Measurements from ENCODE around the gene TIAM2.

Gene TIAM2

DNA sequence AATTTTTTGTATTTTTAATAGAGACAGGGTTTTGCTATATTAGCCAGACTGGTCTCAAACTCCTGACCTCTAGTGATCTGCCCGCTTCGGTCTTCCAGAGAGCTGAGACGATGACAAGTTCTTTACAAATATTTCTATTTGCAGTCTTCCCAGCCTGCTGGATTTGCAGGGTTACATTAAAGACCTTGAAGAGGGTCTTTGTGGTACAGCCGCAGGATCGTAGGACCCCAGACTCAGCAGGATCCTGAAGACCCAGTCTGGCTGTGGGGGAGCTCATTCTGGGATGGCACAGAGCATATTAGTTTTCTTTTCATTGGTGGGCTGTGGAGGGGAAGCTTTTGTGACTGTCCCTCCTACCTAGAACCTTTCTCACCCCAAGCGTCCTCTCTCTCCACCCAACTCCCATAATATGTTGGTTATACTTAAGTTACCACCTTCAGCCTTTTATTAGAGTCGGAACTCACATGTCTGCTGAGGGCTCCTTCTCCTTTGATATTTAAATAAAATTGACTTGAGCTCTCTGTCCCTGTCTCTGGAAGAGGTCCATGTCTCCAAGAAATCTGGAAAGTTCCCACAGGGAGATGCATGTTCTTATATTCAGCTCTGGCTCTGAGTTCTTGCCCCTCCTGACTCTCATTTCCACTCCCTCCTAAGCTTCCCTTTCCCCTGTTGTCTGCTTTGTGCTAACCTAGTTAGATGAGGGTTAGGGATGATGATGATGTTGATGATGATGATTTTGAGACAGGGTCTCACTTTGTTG is 72.0 kb downstream of the TIAM2 start:
- TF ChIP-seq, protein P1, sequence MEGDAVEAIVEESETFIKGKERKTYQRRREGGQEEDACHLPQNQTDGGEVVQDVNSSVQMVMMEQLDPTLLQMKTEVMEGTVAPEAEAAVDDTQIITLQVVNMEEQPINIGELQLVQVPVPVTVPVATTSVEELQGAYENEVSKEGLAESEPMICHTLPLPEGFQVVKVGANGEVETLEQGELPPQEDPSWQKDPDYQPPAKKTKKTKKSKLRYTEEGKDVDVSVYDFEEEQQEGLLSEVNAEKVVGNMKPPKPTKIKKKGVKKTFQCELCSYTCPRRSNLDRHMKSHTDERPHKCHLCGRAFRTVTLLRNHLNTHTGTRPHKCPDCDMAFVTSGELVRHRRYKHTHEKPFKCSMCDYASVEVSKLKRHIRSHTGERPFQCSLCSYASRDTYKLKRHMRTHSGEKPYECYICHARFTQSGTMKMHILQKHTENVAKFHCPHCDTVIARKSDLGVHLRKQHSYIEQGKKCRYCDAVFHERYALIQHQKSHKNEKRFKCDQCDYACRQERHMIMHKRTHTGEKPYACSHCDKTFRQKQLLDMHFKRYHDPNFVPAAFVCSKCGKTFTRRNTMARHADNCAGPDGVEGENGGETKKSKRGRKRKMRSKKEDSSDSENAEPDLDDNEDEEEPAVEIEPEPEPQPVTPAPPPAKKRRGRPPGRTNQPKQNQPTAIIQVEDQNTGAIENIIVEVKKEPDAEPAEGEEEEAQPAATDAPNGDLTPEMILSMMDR (IDR thresholded peaks at IDR 0.05; ENCODE audit: low read depth, low read length) = no peak
- H3K27ac ChIP-seq = no peak overlapping the region

DNA sequence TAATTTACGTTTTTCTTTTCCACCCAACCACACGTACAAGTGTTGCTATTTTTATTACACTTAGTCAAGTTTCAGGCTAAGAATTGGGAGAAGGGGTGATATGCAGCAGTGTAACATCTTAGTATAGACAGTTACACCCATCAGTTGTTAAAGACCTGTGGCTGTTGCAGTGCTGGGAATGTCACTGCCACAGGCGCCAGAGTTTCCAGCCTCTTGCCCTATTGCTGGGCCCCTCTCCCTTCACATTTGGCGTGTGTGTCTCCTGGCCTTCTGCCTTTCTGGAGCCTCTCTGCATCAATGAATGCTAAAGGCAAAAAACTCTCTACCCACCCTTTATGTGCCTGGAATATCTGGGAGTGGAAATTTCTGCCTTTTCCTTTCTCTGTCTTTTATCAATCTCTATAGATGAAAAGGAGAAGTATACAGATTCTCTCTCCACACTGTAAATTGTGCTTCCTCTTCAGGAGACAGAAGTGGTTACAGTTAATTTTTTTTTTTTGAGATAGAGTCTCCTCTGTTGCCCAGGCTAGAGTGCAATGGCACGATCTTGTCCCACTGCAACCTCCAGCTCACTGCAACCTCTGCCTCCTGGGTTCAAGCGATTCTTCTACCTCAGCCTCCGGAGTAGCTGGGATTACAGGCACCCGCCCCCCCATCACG is 73.0 kb downstream of the TIAM2 start:
- Histone ChIP-seq H3K9me3 (ENCODE audit: severe bottlenecking) (no peaks in the 10 kb centered on the region), H3K36me3 (0 out of 2 replicates have a peak, but pooled peaks cover 2% of the 10 kb centered on the region), H3K4me3 (ENCODE audit: low read depth, low read length) (no peak overlapping the region), H3K27me3 (ENCODE audit: insufficient read depth, low read depth, severe bottlenecking) (no peaks in the 10 kb centered on the region), H3K27ac (no peak overlapping the region)
- TF ChIP-seq, protein P1 (IDR thresholded peaks at IDR 0.05; ENCODE audit: low read depth, low read length) = no peak
- DNase-seq = no peak

More for the DNA sequence above, 72.0 kb downstream of the TIAM2 start:
- Histone ChIP-seq H3K4me3 (ENCODE audit: low read depth, low read length) (no peak overlapping the region), H3K9me3 (ENCODE audit: severe bottlenecking) (no peaks in the 10 kb centered on the region), H3K36me3 (0 out of 2 replicates have a peak, but pooled peaks cover 2% of the 10 kb centered on the region), H3K27me3 (ENCODE audit: insufficient read depth, low read depth, severe bottlenecking) (no peaks in the 10 kb centered on the region)
- DNase-seq = no peak

DNA sequence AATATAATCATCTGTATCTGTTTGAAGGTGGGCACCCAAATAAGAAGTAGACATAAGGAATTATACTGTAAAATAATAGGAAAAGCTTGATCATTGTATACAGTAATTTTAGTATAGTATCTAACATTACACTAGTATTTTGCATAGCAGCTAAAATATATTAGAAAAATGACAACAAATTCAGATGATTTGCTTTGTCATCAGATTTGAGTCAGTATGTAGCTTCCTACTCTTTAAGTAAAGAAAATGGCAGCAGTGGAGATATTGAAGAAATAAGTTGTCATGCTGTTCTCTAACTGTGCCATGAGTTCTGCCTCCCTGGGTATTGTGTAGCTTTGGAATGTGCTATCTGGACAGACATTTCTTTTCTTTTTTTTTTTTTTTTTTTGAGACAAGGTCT is 74.4 kb downstream of the TIAM2 start:
- DNase-seq = no peak
- no peaks in the 10 kb centered on the region for H3K9me3 ChIP-seq (ENCODE audit: severe bottlenecking)
- TF ChIP-seq, protein P1 (IDR thresholded peaks at IDR 0.05; ENCODE audit: low read depth, low read length) = no peak
- H3K36me3 ChIP-seq = peaks cover 10% of the 10 kb centered on the region
- H3K4me3 ChIP-seq (ENCODE audit: low read depth, low read length) = no peak overlapping the region
- H3K27ac ChIP-seq = no peak overlapping the region
- no peaks in the 10 kb centered on the region for H3K27me3 ChIP-seq (ENCODE audit: insufficient read depth, low read depth, severe bottlenecking)

DNA sequence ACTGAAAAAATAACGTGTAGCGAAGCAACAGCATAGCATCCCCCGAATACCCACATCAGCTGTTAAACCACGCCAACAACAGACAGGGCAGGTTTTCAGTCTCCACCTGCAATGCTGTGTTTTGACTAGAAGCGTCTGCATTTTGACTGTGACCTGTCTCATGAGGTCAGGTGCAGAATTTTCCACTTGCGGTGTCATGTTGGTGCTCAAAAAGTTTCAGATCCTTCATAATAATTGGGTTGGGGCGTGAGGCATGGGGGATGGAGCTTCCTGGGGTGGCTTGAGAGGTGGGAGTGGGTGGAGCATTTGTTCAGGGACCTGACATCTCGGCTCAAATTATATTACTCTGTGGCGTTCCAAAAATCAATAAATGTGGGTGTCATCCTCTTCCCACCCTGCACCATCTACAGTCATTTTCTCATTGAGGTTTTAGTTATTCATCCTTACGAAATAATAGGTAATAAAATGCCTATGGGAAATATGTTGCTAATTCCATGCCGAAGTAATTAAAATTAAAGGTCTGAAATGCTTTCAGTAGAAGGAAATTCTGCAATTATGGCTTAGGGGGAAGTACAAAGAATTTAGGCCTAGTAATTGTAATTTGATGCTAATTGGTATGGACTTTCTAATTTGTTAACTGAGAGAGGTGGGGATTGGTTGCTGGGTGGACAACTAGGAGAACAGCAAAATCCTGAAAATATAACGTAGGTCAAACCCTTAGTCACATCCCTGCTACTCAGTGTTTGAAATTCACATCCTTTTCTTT is 81.0 kb downstream of the TIAM2 start:
- Histone ChIP-seq H3K27me3 (ENCODE audit: insufficient read depth, low read depth, severe bottlenecking) (no peaks in the 10 kb centered on the region), H3K36me3 (peaks cover 10% of the 10 kb centered on the region), H3K9me3 (ENCODE audit: severe bottlenecking) (no peaks in the 10 kb centered on the region), H3K4me3 (ENCODE audit: low read depth, low read length) (no peak overlapping the region), H3K27ac (no peak overlapping the region)
- TF ChIP-seq, protein P1 (IDR thresholded peaks at IDR 0.05; ENCODE audit: low read depth, low read length) = no peak
- DNase-seq = no peak

DNA sequence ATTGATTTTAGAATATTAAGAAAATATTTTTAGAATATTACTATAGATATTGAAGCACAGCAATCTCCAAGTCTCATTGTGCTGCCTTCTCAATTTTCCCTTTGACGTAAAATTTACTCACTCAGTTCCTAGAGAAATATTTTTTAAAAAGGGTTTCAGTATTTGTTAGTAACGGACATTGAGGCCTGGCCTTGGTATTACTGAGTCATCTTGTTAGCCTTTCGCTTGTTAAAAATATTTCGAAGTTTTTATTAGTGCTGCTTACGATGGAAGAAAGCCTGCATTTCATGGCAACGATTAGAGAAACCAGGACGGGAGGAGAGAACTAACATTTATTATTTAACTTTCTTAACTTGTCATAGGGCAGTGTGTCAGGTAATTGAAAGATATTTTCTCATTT is 82.2 kb downstream of the TIAM2 start:
- no peak overlapping the region for H3K4me3 ChIP-seq (ENCODE audit: low read depth, low read length)
- TF ChIP-seq, protein P1 (IDR thresholded peaks at IDR 0.05; ENCODE audit: low read depth, low read length) = no peak
- no peaks in the 10 kb centered on the region for H3K27me3 ChIP-seq (ENCODE audit: insufficient read depth, low read depth, severe bottlenecking)
- H3K27ac ChIP-seq = peak overlapping the region; percentile 60
- DNase-seq = no peak
- H3K36me3 ChIP-seq = peaks cover 7% of the 10 kb centered on the region
- H3K9me3 ChIP-seq (ENCODE audit: severe bottlenecking) = no peaks in the 10 kb centered on the region

All from WERI-Rb-1 (cell line).